GM18907 (cell line): ENCODE measurements around the gene KDELR1.
A peak's percentile ranks its signal among the peaks of the same experiment; 100 is the strongest.
"Not testable (repeated sequence)": the region's sequence is repeated elsewhere in the genome, so short reads cannot be mapped to it uniquely, and the experiment has no call there.

Experiments
- ATAC-seq: cut with Tn5 transposase; IDR thresholded peaks from one replicate; pipeline ENCODE4 v1.9.1; 2021; ENCODE audit warnings: mild to moderate bottlenecking, moderate library complexity; ENCODE audit not compliant: unreplicated experiment

The KDELR1 gene

DNA sequence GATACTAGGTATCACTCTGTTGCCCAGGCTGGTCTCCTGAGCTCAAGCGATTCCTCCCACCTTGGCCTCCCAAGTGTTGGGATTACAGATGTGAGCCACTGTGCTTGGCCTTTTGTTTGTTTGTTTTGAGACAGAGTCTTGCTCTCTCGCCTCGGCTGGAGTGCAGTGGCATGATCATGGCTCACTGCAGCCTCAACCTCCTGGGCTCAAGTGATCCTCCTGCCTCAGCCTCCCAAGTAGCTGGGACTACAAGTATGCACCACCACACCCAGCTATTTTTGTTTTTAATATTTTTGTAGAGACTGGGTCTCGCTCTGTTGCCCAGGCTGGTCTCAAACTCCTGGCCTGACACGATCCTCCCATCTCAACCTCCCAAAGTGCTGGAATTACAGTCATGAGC is 19.6 kb downstream of the KDELR1 start:
- ATAC-seq: not testable (repeated sequence)

DNA sequence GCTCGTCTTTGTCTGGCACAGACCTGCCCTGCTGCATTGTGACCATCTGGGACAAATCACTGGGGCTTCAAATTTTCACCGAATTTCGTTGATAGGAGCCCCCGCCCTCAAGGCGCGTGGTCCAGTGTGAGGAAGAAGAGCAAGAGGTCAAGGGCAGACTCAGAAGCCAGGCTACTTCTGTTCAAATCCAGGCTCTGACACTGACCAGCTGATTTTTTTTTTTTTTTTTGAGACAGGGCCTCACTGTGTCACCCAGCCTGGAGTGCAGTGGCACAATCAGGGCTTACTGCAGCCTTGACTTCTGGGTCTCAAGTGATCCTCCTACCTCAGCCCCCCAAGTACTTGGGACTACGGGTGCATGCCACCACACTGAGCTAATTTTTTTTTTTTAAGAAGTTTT is 20.0 kb downstream of the KDELR1 start:
- no peak for ATAC-seq

DNA sequence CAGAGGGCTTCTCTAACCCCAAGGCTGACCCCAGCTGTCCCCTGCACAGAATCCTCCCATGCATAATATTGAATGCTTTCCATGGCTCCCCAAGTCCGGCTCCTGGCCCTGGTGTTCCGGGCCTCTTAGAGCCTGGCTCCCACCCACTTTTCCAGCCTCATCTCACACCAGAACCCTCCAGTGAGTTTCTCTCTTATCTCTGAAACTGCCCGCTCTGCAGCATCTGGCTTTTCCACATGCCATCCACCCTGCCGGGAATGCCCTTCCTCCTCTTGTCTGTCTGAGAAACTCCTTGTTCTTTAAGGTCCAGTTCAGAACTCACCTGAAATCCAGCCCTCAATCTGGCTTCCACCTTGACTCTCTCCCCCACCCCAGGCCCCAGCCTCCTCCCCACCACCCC is 20.4 kb downstream of the KDELR1 start:
- ATAC-seq: no peak

DNA sequence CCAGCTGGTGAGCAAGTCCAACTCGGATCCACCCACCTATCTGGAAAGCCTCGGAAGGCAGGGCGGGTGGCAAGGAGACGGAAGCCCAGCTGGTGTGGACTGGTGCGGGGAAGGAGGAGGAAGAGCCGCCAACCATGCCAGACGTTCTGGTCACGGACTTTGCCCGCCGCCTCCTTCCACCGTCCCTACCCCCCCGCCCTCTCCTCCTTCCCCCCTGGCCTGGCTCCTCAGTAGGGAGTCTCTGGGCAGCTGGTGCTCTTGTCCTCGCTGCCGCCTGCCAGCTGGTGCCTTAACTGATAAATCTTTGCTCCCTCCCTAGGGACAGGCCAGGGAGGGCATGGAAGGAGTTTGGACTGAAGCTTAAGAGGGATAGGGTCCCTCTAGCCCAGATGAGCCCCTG is 22.4 kb downstream of the KDELR1 start:
- ATAC-seq: no peak

DNA sequence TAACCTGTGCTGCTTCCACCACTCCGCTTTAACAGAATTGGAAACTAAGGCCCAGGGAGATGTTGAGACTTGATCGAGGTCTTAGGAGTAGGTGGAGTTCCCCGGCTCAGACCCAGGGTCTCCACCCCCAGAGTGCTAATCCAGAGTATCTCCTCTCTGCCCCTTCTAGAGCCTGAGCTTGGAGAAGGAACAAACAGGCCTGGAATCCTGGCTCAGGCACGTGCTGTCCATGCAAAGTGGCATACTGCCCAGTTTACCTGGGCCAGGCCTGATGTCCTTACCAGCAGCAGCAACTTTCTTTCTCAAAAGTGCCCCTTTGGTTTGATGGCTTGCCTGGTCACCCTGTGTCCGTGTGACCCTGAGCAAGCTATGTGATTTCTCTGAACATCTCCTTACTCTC is 23.5 kb downstream of the KDELR1 start:
- no peak for ATAC-seq

DNA sequence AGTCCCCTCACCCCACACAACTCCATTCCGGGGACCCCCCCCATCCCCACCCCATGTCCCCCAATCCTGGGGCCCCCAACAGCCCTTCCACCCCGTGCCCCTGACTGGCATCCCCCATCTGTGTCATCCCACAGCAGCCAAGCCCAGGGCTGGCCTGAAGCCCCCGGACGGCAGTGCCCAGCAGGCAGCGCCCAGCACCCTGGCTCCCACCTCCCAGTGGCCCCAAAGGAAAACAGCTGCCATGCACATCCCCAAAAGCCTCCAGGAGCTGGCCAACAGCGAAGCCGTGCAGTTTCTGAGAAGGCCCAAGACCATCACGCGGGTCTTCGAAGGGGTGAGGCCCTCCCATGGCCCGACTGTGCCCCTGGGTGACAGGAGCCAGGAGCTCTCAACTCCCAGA is 25.7 kb downstream of the KDELR1 start:
- no peak for ATAC-seq

DNA sequence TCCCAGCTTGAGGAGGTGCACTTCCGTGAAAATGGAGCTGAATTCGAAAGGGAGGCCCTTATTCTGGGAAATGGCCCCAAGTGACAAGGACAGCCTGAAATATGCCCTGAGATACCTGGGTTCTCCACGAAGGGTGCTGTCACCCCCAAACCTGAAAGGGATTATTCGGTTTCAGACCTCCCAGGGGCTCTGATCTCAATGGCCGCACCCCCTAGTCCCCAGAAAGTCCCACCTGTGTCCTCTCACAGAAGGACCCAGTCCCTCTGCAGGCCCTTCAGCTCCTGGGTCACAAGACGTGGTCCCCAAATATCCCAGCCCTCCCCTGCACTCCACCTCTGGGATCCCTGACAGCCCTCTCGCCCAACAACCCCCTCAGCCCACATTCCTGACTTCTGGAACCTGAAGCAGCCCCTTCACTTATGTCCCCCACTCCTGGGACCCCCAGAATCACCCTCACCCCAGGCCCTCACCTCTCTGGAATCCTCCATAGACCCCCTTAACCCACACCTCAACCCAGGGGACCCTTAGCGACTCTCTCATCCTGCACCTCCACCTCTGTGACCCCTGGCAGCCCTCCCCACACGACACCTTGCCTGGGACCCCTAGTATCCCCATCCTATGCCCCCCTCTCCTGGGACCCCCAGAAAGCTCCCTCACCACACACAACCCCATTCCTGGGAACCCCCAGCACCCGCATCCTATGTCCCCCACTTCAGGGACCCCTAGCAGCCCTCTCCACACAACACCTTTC is 26.6 kb downstream of the KDELR1 start:
- ATAC-seq: peak; percentile 2

DNA sequence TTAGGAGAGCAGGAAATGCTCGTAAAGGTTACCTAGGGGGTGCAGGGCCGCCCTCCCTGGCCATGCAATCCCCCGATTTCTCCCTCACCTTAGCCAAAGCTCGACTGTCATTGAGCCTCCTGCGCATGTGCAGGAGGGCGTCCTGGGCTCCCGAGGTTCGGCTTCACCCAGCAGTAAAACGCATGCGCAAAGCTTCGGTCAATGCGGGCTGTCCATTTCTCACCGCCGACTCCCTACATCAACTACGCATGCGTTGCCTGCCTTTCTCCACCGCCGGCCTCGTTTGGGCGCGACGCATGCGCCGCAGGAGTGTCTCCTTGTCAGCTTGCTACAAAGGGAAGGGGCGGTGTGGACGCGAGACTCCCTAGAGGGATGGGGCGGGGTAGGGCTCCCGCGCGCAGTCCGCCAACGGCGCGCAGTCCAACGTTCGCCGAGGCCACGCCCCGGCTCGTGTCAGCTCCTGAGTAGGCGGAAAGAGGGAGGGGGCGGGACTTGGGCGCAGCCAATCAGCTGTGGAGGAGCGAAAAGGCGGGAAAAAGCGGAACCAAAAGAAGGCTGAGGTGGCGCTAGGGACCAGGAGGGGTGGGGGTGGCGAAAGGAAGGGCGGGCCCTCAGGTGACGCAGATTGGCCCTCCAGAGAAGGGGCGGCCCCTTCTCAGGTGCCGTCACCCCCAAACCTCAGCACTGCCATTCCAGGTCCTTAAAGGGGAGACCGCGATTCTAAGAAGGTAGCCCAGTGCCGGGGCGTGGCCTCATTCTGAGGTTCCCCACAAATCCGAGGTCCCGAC is 27.3 kb downstream of the KDELR1 start, which contains the start of the genes SYNGR4 and TMEM143:
Gene SYNGR4 (plus strand): TSS at position 558 of the 788 bp plus-strand sequence. CDS start 1,476 bp downstream, outside the sequence.
Gene TMEM143 (minus strand): TSS at position 131 of the 788 bp plus-strand sequence. CDS start 20 bp downstream, at position 111.
- ATAC-seq: peak; percentile 82

DNA sequence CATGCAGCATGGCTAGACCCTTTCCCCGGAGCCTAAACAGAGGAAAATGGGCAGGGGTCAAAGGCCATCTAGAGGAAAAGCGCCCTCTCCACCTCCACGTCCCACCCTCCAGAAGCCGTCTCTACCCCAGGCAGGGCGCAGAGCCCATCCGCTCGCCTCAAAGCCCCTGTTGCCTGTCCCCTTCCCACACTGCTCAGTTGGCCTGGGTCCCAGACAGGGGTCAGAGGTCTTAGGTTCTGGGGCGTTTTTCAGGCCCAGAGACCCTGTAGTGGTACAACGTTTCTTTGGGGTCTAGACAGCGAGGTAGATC is 27.9 kb downstream of the KDELR1 start:
- ATAC-seq: peak; percentile 26

DNA sequence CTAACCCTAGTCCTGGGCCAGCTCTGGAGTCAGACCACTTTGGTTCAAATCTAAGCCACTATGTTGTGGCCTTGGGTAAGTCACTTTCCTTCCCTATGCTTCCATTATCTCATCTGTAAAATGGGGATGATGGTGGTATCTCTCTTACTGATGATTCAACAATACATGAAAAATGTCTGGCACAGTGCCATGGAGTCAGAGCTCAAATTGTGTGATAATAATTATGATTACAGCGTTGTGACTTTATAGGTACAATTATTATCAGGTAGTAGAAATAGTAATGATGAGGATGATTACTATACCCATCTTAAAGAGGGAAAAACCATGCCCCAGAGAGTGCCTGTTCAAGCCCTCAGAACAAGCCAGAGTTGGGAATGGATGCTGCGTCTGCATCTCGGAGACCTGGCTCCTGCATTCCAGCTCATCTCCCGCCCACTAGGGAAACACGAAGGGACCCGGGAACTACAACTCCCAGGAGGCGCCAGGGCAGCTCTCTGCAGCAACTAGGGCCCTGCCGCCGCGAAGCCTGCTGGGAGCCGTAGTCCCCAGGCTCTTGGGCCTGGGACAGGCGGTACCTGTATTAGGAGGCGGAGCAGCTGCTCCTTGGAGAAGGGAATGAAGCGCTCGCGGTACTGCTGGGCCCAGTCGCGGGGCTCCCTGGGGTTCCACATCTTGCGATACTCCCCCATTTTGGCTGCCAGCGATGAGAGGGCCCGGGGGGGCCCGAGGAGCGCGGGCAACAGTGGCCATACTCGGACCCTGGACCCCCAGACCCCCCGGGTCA is 28.4 kb downstream of the KDELR1 start:
- peak; percentile 52 for ATAC-seq

DNA sequence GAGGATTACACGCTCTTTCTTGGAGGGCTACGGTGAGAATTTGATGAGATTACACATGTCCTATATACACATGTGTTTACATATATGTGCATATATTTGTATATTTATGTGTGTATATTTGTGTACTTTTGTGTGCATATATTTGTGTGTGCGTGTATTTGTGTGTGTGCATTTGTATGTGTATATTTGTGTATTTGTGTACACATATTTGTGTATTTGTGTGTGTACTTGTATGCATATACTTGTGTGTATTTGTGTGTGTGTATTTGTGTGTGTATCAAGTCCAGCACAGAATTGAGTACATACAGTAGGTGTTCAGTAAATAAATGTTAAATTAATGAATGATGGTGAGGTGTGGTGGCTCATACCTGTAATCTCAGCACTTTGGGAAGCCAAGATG is 29.4 kb downstream of the KDELR1 start:
- ATAC-seq: no peak

DNA sequence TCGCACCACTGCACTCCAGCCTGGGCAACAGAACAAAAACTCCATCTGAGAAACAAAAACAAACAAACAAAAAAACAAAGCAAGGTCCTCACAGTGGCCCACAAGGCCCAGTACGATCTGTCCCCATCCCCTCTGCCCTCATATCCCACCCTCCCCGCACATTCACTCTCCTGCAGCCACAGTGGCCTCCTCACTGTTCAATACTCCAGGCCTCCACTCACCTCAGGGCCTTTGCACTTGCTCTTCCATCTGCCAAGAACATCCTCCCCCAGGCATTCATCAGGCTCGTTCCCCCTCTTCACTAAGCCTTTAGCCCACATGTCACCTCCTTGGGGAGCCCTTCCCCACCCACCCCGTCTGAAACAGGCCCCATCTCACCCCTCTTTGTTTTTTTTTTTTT is 32.2 kb downstream of the KDELR1 start:
- no peak for ATAC-seq

DNA sequence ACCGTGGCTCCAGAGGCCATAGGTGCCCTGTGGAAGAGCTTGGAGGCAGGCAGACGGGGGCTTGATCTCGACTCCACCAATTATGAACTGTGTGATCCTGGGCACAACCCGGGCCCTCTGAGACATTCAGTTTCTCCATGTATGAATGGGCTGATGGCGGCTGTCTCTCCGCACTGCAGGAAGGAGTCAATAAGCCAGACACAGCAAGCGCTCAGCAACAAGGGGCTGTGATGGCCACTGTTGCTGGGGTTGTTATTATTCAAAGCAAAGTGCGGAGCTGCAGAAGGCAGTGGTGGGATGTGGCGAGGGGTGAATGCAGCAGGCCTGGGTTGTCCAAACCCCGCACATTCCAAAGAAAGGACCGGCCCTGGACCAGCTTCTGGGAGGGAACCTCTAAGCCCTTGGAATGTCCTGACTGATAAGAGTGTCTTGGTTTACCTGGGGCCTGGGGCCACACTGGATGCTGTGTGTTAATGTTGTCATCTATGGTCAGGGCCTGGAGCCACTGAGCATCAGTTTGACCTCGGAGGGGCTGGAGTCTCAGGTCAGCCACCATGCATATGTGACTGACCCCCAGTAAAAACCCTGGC is 35.9 kb downstream of the KDELR1 start:
- ATAC-seq: no peak

DNA sequence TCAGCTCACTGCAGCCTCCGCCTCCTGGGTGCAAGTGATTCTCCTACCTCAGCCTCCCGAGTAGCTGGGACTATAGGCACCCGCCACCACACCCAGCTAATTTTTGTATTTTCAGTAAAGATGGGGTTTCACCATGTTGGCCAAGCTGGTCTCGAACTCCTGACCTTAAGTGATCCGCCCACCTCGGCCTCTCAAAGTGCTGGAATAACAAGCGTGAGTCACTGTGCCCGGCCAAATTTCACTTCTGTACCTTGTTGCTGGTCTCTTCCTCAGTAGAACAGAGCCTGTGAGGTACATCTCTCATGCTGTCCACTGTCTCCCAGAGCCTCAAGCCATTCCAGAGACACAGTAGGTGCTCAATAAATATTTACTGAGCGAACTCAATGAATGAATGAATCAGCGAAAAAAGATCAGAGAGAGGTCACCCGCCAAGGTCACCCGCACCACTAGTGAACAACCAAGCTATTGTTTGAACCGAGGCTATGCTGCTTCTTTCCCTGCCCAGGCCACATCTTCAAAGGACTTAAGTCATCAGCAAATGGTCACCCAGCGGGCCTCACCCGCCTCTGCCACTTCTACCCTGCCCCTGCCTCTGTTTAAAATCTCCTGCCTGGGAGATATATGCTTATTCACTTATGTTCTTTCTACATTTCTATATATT is 36.9 kb downstream of the KDELR1 start:
- no peak for ATAC-seq

DNA sequence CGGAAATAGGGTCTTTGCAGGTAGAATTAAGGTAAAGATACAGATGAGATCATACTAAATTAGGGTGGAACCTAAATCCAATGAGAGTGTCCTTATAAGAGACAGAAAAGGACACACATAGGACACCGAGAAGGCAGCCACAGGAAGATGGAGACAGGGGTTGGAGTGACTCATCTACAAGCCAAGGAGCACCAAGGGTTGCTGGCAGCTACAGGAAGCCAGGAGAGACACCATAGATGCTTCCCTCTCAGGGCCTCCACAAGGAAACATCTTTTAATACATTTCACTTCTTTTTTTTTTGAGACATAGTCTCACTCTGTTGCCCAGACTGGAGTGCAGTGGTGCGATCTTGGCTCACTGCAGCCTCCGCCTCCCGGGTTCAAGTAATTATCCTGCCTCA is 37.7 kb downstream of the KDELR1 start:
- ATAC-seq: no peak

DNA sequence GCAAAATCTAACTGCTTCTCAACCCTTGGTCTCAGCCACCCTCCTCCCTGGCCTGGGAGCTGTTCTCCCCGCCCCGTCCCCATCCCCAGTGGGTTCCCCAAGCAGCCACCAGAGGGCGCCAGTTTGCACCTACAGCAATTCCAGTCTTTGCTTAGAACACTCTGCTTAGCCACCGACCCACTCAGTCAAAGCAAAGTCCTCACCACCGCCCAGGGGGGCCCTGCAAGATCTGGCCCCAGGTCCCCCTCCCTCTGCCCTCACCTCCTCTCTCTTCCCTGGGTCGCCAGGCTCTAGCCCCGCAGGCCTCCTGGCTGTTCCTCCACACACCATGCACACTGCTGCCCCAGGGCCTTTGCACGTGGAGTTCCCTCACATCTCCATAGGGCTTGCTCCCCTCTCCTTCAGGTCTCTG is 40.0 kb downstream of the KDELR1 start:
- no peak for ATAC-seq

DNA sequence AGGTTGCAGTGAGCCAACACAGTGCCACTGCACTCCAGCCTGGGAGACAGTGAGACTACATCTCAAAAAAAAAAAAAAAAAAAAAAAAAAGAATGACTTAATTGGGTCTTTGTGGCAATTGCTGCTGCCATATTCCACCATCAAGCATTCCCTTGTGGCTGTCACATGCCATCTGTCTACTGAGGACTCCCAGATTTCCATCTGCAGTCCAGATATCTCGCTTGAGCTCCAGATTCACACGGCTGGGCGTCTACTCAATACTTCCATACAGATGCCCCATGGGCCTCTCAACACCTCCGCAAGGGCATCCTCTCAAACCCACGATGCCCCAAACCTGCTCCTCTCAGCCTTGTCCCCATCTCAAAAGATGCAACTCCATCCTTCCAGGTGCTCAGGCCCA is 40.5 kb downstream of the KDELR1 start:
- no peak for ATAC-seq

DNA sequence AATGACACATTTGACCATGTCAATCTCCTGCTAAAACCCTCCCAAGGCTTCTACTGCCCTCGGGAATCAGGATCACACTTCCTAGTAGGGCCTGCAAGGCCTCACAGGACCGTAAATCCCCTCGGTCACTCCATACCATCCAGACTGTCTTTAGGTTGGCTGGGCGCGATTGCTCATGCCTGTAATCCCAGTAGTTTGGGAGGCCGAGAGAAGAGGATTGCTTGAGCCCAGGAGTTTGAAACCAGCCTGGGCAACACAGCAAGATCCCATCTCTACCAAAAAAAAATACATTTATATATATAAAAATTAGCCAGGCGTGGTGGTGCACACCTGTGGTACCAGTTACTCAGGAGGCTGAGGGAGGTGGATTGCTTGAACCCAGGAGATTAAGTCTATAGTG is 42.6 kb downstream of the KDELR1 start:
- no peak for ATAC-seq

DNA sequence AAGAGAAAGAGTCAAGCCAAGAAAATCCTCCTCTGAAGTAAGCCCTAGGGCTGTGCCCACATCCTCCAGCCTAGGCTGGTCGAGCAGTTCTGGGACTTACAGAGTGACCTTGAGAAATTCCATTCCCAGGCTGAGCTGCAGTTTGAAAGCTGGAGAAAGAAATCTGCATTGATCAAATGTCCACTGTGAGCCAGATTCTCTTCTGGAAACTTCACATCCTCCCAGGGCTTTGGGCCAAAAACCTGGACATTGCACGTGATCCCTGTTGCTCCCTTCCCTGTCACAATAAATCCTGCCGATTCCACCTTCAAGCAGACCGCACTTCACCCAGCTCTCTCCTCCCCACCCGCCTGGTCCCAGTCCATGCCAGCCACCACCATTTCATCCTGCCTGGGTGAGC is 43.3 kb downstream of the KDELR1 start:
- no peak for ATAC-seq

DNA sequence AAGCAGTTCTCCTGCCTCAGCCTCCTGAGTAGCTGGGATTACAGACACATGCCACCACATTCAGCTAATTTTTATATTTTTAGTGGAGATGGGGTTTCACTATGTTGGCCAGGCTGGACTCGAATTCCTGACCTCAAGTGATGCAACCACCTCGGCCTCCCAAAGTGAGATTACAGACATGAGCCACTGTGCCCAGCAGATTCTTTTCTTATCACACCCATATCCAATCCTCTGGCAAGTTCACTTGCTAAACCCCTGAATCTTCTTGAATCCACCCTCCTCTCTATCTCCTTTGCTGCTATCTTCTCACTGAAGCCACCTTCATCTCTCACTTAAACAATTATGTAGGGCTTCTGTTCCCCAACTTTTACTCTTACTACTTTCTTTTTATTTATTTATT is 45.2 kb downstream of the KDELR1 start:
- ATAC-seq: no peak

DNA sequence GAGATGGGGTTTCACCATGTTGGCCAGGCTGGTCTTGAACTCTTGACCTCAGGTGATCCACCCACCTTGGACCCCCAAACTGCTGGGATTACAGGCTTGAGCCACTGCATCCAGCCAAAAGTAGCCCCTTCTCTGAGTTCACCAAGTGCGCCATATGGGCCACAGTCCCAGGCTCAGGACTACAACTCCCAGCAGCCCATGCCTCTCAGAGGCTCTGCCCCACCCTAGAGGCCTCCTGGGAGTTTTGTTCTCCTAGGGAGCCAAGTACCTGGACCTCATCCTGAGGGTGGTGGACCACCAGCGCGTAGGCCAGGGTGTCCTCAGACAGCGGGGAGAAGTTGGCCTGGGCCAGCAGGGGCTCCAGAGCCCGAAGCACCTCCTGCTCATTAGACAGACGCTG is 46.5 kb downstream of the KDELR1 start:
- no peak for ATAC-seq
